Measurements from ENCODE around the gene BUD13.
"Not testable (repeated sequence)": the region's sequence is repeated elsewhere in the genome, so short reads cannot be mapped to it uniquely, and the experiment has no call there.

The BUD13 gene

DNA sequence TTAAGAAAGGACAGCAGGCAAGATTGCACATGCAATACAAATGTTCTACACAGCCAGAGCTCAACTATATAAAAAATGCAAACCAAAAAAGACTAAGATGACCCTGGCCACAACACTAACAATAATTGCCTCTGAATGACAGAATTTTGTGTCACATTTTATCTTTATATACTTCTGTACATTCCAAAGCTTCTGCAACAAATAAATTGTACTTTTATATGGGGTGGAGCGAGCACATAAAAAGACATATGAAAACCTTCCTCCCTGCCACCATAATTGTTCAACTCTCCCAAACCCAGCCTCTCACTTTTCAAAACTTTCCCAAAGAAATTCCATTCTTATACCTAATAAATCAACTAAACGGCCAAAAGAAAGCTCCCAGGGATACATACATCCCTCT lies 10.7 kb downstream of the BUD13 start:
- peaks cover 62% of the 10 kb centered on the region for H3K36me3 ChIP-seq (ENCODE audit: control insufficient read depth, insufficient read depth, low read length)

DNA sequence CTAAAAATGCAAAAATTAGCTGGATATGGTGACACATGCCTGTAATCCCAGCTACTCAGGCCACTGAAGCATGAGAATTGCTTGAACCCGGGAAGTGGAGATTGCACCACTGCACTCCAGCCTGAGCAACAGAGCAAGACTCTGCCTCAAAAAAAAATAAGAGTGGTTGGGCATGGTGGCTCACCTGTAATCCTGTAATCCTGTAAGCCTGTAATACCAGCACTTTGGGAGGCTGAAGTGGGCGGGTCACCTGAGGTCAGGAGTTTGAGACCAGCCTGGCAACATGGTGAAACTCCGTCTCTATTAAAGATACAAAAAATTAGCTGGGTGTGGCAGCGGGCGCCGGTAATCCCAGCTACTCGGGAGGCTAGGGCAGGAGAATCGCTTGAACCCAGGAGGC lies 16.7 kb downstream of the BUD13 start:
- H3K36me3 ChIP-seq (ENCODE audit: control insufficient read depth, insufficient read depth, low read length), result peaks cover 69% of the 10 kb centered on the region

More for the DNA sequence above, 10.7 kb downstream of the BUD13 start:
- Histone ChIP-seq H3K4me1 (ENCODE audit: control insufficient read depth, insufficient read depth, low read length, poor library complexity, severe bottlenecking) (no peaks in the 10 kb centered on the region), H3K27ac (ENCODE audit: insufficient read depth, low read length, poor library complexity, severe bottlenecking) (no peak overlapping the region), H3K27me3 (replicated peaks; ENCODE audit: control insufficient read depth, insufficient read depth, low read length, poor library complexity, severe bottlenecking) (no peaks in the 10 kb centered on the region), H3K4me3 (ENCODE audit: insufficient read depth, low read depth, low read length, poor library complexity, severe bottlenecking) (no peak overlapping the region), H3K9me3 (ENCODE audit: control insufficient read depth, low read length) (no peaks in the 10 kb centered on the region)
- DNase-seq, result no peak

GRCh38 chr11:116750070-116750718 lies 22.6 kb downstream of the BUD13 start:
- Histone ChIP-seq H3K36me3 (ENCODE audit: control insufficient read depth, insufficient read depth, low read length) (peaks cover 54% of the 10 kb centered on the region), H3K4me3 (ENCODE audit: insufficient read depth, low read depth, low read length, poor library complexity, severe bottlenecking) (no peak overlapping the region), H3K27me3 (replicated peaks; ENCODE audit: control insufficient read depth, insufficient read depth, low read length, poor library complexity, severe bottlenecking) (no peaks in the 10 kb centered on the region), H3K9me3 (ENCODE audit: control insufficient read depth, low read length) (no peaks in the 10 kb centered on the region), H3K4me1 (ENCODE audit: control insufficient read depth, insufficient read depth, low read length, poor library complexity, severe bottlenecking) (no peaks in the 10 kb centered on the region), H3K27ac (ENCODE audit: insufficient read depth, low read length, poor library complexity, severe bottlenecking) (no peak overlapping the region)
- no peak for DNase-seq

More for the DNA sequence above, 16.7 kb downstream of the BUD13 start:
- not testable (repeated sequence) for H3K4me3 ChIP-seq (ENCODE audit: insufficient read depth, low read depth, low read length, poor library complexity, severe bottlenecking); H3K27me3 ChIP-seq (replicated peaks; ENCODE audit: control insufficient read depth, insufficient read depth, low read length, poor library complexity, severe bottlenecking); H3K4me1 ChIP-seq (ENCODE audit: control insufficient read depth, insufficient read depth, low read length, poor library complexity, severe bottlenecking); DNase-seq; H3K9me3 ChIP-seq (ENCODE audit: control insufficient read depth, low read length); H3K27ac ChIP-seq (ENCODE audit: insufficient read depth, low read length, poor library complexity, severe bottlenecking)

DNA sequence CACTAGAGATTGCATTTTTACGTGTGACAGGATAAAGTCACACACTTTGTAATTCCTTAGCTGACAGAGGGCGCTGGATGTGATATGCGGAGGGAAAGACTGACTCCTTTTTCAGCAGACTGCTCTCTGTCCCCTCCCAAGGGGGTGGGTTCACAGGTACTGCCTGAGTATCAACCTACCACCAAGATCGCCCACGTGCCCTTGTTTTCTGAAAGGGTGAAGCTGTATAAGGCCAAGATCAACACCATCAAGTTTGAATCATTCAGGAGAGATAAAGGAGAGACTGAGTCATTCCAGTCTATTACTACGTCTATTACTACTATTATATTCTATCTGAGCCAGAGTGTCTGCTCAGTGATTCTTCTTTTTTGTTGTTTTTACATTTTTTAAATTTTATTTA lies 30.7 kb downstream of the BUD13 start:
- H3K9me3 ChIP-seq (ENCODE audit: control insufficient read depth, low read length), result no peaks in the 10 kb centered on the region
- no peak overlapping the region for H3K27ac ChIP-seq (ENCODE audit: insufficient read depth, low read length, poor library complexity, severe bottlenecking)
- no peak overlapping the region for H3K4me3 ChIP-seq (ENCODE audit: insufficient read depth, low read depth, low read length, poor library complexity, severe bottlenecking)
- no peaks in the 10 kb centered on the region for H3K4me1 ChIP-seq (ENCODE audit: control insufficient read depth, insufficient read depth, low read length, poor library complexity, severe bottlenecking)
- H3K27me3 ChIP-seq (replicated peaks; ENCODE audit: control insufficient read depth, insufficient read depth, low read length, poor library complexity, severe bottlenecking), result no peaks in the 10 kb centered on the region
- DNase-seq, result no peak
- H3K36me3 ChIP-seq (ENCODE audit: control insufficient read depth, insufficient read depth, low read length), result no peaks in the 10 kb centered on the region

- no peak overlapping the region for H3K4me3 ChIP-seq (ENCODE audit: insufficient read depth, low read depth, low read length, poor library complexity, severe bottlenecking)
- no peaks in the 10 kb centered on the region for H3K27me3 ChIP-seq (replicated peaks; ENCODE audit: control insufficient read depth, insufficient read depth, low read length, poor library complexity, severe bottlenecking)
- H3K9me3 ChIP-seq (ENCODE audit: control insufficient read depth, low read length), result no peaks in the 10 kb centered on the region
- no peaks in the 10 kb centered on the region for H3K36me3 ChIP-seq (ENCODE audit: control insufficient read depth, insufficient read depth, low read length)
- H3K4me1 ChIP-seq (ENCODE audit: control insufficient read depth, insufficient read depth, low read length, poor library complexity, severe bottlenecking), result no peaks in the 10 kb centered on the region
- H3K27ac ChIP-seq (ENCODE audit: insufficient read depth, low read length, poor library complexity, severe bottlenecking), result no peak overlapping the region
- DNase-seq, result no peak
Observed at GRCh38 chr11:116740741-116741140, 32.0 kb downstream of the BUD13 start.

GRCh38 chr11:116738975-116739374 lies 33.8 kb downstream of the BUD13 start:
- no peak overlapping the region for H3K4me3 ChIP-seq (ENCODE audit: insufficient read depth, low read depth, low read length, poor library complexity, severe bottlenecking)
- H3K27ac ChIP-seq (ENCODE audit: insufficient read depth, low read length, poor library complexity, severe bottlenecking), result no peak overlapping the region
- H3K4me1 ChIP-seq (ENCODE audit: control insufficient read depth, insufficient read depth, low read length, poor library complexity, severe bottlenecking), result no peaks in the 10 kb centered on the region
- no peaks in the 10 kb centered on the region for H3K9me3 ChIP-seq (ENCODE audit: control insufficient read depth, low read length)
- H3K36me3 ChIP-seq (ENCODE audit: control insufficient read depth, insufficient read depth, low read length), result no peaks in the 10 kb centered on the region
- no peaks in the 10 kb centered on the region for H3K27me3 ChIP-seq (replicated peaks; ENCODE audit: control insufficient read depth, insufficient read depth, low read length, poor library complexity, severe bottlenecking)
- DNase-seq, result no peak

- no peaks in the 10 kb centered on the region for H3K27me3 ChIP-seq (replicated peaks; ENCODE audit: control insufficient read depth, insufficient read depth, low read length, poor library complexity, severe bottlenecking)
- DNase-seq, result no peak
- H3K4me3 ChIP-seq (ENCODE audit: insufficient read depth, low read depth, low read length, poor library complexity, severe bottlenecking), result no peak overlapping the region
Observed at GRCh38 chr11:116736763-116737162, 36.0 kb downstream of the BUD13 start.

DNA sequence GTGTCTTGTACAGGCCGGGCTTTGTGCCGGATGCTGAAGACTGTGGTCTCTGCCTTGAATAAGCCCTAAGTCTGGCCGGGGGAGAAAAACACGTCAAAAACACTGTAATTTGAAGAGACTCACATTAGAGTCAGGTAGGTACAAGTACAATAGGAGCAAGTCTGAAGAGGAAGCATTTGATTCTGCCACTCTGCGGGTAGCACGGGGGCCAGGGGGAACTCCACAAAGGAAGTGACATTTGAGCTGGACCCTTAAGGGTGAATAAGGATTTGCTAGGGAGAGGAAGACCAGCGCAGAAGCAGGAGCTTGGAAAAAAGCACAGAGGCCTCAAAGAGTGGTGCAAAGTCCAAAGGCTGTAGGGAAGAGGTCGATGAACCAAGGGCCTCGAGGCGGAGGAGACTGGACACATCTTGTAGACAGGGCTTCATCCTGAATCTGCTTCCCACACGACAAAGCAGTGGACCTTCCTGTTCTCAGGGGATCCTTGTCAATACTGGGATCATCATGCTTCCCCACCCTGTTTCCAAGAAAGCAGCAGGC lies 38.7 kb downstream of the BUD13 start:
- no peak for DNase-seq
- Histone ChIP-seq H3K4me1 (ENCODE audit: control insufficient read depth, insufficient read depth, low read length, poor library complexity, severe bottlenecking) (no peaks in the 10 kb centered on the region), H3K27me3 (replicated peaks; ENCODE audit: control insufficient read depth, insufficient read depth, low read length, poor library complexity, severe bottlenecking) (peaks cover 4% of the 10 kb centered on the region), H3K4me3 (ENCODE audit: insufficient read depth, low read depth, low read length, poor library complexity, severe bottlenecking) (no peak overlapping the region), H3K36me3 (ENCODE audit: control insufficient read depth, insufficient read depth, low read length) (no peaks in the 10 kb centered on the region), H3K27ac (ENCODE audit: insufficient read depth, low read length, poor library complexity, severe bottlenecking) (no peak overlapping the region), H3K9me3 (ENCODE audit: control insufficient read depth, low read length) (no peaks in the 10 kb centered on the region)

More at GRCh38 chr11:116736763-116737162, 36.0 kb downstream of the BUD13 start:
- Histone ChIP-seq H3K9me3 (ENCODE audit: control insufficient read depth, low read length) (no peaks in the 10 kb centered on the region), H3K36me3 (ENCODE audit: control insufficient read depth, insufficient read depth, low read length) (no peaks in the 10 kb centered on the region), H3K4me1 (ENCODE audit: control insufficient read depth, insufficient read depth, low read length, poor library complexity, severe bottlenecking) (no peaks in the 10 kb centered on the region), H3K27ac (ENCODE audit: insufficient read depth, low read length, poor library complexity, severe bottlenecking) (no peak overlapping the region)

DNA sequence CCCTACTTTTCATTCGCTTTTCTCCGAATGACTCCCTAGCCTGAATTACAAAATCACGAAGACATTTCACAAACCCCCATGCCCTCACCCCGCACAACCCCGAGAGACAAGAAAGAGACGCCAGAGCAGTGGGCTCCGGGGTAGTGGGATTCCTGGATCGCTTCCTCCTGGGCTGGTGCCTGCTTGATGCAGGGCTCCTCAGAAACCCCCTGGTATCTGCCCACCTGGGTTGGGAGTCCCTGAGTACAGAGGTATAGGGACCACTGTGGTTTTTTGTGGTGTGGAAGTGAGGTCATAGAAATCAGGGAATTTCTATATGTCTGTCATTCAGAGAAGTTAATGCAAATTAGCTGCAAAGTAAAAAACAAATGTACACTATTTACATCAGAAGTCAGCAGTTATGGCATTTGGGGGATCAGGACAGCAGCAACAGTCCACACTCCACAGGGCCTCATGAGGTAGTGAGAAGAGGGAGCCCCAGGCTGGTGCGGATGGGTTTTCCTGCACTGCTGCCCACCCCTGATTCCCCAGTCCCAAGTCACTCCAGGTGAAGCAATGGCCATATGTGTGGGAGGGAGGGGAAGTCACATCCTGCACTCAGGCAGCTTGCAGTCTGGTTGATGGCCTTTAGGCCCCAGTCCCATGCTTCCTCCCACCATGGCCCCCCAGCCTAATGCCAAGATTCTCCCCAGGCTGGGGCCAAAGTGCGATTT lies 39.6 kb downstream of the BUD13 start:
- Histone ChIP-seq H3K4me3 (ENCODE audit: insufficient read depth, low read depth, low read length, poor library complexity, severe bottlenecking) (no peak overlapping the region), H3K36me3 (ENCODE audit: control insufficient read depth, insufficient read depth, low read length) (no peaks in the 10 kb centered on the region), H3K9me3 (ENCODE audit: control insufficient read depth, low read length) (no peaks in the 10 kb centered on the region), H3K4me1 (ENCODE audit: control insufficient read depth, insufficient read depth, low read length, poor library complexity, severe bottlenecking) (no peaks in the 10 kb centered on the region), H3K27me3 (replicated peaks; ENCODE audit: control insufficient read depth, insufficient read depth, low read length, poor library complexity, severe bottlenecking) (peaks cover 4% of the 10 kb centered on the region), H3K27ac (ENCODE audit: insufficient read depth, low read length, poor library complexity, severe bottlenecking) (no peak overlapping the region)
- no peak for DNase-seq
